AG08396 (cell line): ENCODE measurements around the gene USP17L22.
"Not testable (repeated sequence)": the region's sequence is repeated elsewhere in the genome, so short reads cannot be mapped to it uniquely, and the experiment has no call there.

Experiments
- DNase-seq: peaks from one replicate; pipeline ENCODE4 v3.0.0; 2012; ENCODE audit warnings: low spot score, mixed read lengths

The USP17L22 gene

GRCh38 chr4:9267319-9267718 is at the start of gene USP17L22:
Gene USP17L22 (plus strand): TSS chr4:9267619. CDS start chr4:9267619, 0 bp downstream.
- not testable (repeated sequence) for DNase-seq

GRCh38 chr4:9219852-9220251 is 47.6 kb upstream of the USP17L22 start, which contains the start of gene USP17L12:
Gene USP17L12 (plus strand): TSS chr4:9220152. CDS start chr4:9220152, 0 bp downstream.
- DNase-seq, result not testable (repeated sequence)

- DNase-seq, result not testable (repeated sequence)
These were observed 42.8 kb upstream of the USP17L22 start, which contains the start of gene USP17L13 for GRCh38 chr4:9224596-9224995. Gene USP17L13 (plus strand): TSS chr4:9224896. CDS start chr4:9224896, 0 bp downstream.

- not testable (repeated sequence) for DNase-seq
These were observed 37.2 kb upstream of the USP17L22 start for GRCh38 chr4:9230249-9230648.

DNA sequence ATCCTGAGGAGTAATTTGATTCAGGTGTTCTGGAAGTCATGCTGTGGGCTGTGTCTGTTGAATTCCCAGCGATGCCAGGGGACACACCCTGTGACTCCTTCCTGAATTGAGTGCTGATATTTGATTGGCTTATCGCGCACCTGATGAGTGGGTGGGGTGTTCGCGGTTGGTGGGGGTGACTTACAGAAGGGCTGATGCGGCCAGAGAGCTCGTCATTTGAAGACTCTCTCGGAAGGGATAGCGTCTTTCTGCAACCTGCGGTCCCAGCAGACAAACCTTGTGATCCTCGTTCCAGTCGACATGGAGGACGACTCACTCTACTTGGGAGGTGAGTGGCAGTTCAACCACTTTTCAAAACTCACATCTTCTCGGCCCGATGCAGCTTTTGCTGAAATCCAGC is 33.3 kb upstream of the USP17L22 start, which contains the start of gene USP17L15:
USP17L15 (plus strand) TSS at position 301 of the 400 bp plus-strand sequence; CDS start at position 301, 0 bp downstream.
- DNase-seq, result not testable (repeated sequence)

GRCh38 chr4:9238461-9238860 is 29.0 kb upstream of the USP17L22 start:
- DNase-seq, result not testable (repeated sequence)

DNA sequence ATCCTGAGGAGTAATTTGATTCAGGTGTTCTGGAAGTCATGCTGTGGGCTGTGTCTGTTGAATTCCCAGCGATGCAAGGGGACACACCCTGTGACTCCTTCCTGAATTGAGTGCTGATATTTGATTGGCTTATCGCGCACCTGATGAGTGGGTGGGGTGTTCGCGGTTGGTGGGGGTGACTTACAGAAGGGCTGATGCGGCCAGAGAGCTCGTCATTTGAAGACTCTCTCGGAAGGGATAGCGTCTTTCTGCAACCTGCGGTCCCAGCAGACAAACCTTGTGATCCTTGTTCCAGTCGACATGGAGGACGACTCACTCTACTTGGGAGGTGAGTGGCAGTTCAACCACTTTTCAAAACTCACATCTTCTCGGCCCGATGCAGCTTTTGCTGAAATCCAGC is 23.8 kb upstream of the USP17L22 start, which contains the start of gene USP17L17:
USP17L17 (plus strand) TSS at position 301 of the 400 bp plus-strand sequence; CDS start at position 301, 0 bp downstream.
- not testable (repeated sequence) for DNase-seq

DNA sequence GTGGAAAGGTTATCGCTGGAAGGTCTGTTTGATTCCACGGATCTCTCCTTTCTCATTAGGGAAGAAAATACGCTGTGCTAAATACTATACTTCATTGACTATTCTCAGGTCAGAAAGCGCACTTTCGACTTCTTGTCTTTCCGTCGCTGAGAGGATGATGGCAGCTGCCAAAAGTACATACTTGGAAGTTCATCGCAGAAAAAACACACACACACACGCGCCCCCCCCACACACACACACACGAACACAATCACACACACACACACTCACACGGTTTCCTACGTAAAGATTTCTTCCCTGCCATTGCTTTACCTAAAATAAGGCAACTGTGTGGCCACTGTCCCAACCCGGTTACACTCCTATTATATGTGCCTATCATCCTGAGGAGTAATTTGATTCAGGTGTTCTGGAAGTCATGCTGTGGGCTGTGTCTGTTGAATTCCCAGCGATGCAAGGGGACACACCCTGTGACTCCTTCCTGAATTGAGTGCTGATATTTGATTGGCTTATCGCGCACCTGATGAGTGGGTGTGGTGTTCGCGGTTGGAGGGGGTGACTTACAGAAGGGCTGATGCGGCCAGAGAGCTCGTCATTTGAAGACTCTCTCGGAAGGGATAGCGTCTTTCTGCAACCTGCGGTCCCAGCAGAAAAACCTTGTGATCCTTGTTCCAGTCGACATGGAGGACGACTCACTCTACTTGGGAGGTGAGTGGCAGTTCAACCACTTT is 19.3 kb upstream of the USP17L22 start, which contains the start of gene USP17L18:
USP17L18 (plus strand) TSS at position 678 of the 728 bp plus-strand sequence; CDS start at position 678, 0 bp downstream.
- not testable (repeated sequence) for DNase-seq

DNA sequence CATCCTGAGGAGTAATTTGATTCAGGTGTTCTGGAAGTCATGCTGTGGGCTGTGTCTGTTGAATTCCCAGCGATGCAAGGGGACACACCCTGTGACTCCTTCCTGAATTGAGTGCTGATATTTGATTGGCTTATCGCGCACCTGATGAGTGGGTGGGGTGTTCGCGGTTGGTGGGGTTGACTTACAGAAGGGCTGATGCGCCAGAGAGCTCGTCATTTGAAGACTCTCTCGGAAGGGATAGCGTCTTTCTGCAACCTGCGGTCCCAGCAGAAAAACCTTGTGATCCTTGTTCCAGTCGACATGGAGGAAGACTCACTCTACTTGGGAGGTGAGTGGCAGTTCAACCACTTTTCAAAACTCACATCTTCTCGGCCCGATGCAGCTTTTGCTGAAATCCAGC is 14.3 kb upstream of the USP17L22 start, which contains the start of gene USP17L19:
USP17L19 (plus strand) TSS at position 301 of the 400 bp plus-strand sequence; CDS start at position 301, 0 bp downstream.
- not testable (repeated sequence) for DNase-seq

- DNase-seq, result not testable (repeated sequence)
These were observed 9.6 kb upstream of the USP17L22 start, which contains the start of gene USP17L20 for GRCh38 chr4:9257824-9258223. Gene USP17L20 (plus strand): TSS chr4:9258124. CDS start chr4:9258124, 0 bp downstream.

GRCh38 chr4:9262572-9262971 is 4.8 kb upstream of the USP17L22 start, which contains the start of gene USP17L21:
Gene USP17L21 (plus strand): TSS chr4:9262872. CDS start chr4:9262872, 0 bp downstream.
- DNase-seq, result not testable (repeated sequence)

GRCh38 chr4:9271719-9272118 is 4.3 kb downstream of the USP17L22 start:
- DNase-seq, result not testable (repeated sequence)
